Ascending aorta (tissue), 2 donors: ENCODE measurements around the gene OR4C16. TPM values are rescaled to one million over a fixed set of nuclear protein-coding genes. Genes with fewer than 3 reads are reported as not detected.

Experiments used
- DNase-seq, 2 donors: peaks; one replicate each; pipeline ENCODE4 v3.0.0-alpha.2; 2019; ENCODE audit warnings: low spot score in 2 of 2
- H3K27ac ChIP-seq, 2 donors: fragments of 200-600 bp; sonication (generic); one replicate each; pipeline ENCODE4 v1.5.1; 2016 to 2017; ENCODE audit warnings: mild to moderate bottlenecking in 1 of 2
- H3K27me3 ChIP-seq: fragments of 200-600 bp; sonication (generic); one replicate; pipeline ENCODE4 v1.5.1; 2017
- H3K36me3 ChIP-seq, 2 donors: fragments of 200-600 bp; sonication (generic); one replicate each; pipeline ENCODE4 v1.5.1; 2016
- H3K4me1 ChIP-seq, 2 donors: fragments of 200-600 bp; sonication (generic); one replicate each; pipeline ENCODE4 v1.5.1; 2016 to 2017; ENCODE audit warnings: mild to moderate bottlenecking in 1 of 2
- H3K4me3 ChIP-seq, 2 donors: fragments of 200-600 bp; sonication (generic); one replicate each; pipeline ENCODE4 v1.5.1; 2016 to 2017; ENCODE audit warnings: mild to moderate bottlenecking in 1 of 2
- H3K9me3 ChIP-seq, 2 donors: fragments of 200-600 bp; sonication (generic); one replicate each; pipeline ENCODE4 v1.5.1; 2016
- intact Hi-C: fragments of 100-400 bp; cut with DNase I; formaldehyde crosslinking; loops from one replicate; pipeline ENCODE4 v1.15.1; 2023
- total RNA-seq: library from RNA; depleted of rRNA; stranded (reverse); fragments of >200 nt; gene quantifications from one replicate; pipeline ENCODE4 v1.1.0, GENCODE V29; 2016
- TF ChIP-seq, protein P1 (sequence below), 3 experiments: fragments of 200-600 bp in 2 of 3; fragments of 450-650 bp in 1 of 3; sonication (generic) in 2 of 3; IDR thresholded peaks; one replicate each; pipeline ENCODE4 v1.5.1; 2016 to 2019; ENCODE audit warnings: antibody characterized with exemption in 3 of 3, mild to moderate bottlenecking in 1 of 3, moderate library complexity in 1 of 3

Gene OR4C16, protein sequence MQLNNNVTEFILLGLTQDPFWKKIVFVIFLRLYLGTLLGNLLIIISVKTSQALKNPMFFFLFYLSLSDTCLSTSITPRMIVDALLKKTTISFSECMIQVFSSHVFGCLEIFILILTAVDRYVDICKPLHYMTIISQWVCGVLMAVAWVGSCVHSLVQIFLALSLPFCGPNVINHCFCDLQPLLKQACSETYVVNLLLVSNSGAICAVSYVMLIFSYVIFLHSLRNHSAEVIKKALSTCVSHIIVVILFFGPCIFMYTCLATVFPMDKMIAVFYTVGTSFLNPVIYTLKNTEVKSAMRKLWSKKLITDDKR
- not detected for total RNA-seq

DNA sequence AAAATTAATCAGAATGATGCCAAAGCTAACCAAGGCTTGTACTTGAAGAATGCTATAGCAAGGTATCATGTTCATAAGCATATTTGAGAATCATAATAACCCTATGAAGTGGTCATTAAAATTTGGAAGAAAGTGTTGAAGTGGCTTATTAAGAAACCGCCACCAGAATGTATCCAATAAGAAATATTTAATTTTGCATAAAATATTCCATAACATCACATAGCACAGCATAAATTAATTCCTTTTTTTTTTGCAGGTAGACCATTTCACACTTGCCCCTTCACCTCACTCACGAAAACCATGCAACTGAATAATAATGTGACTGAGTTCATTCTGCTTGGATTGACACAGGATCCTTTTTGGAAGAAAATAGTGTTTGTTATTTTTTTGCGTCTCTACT, at the start of gene OR4C16:
Gene OR4C16 (plus strand): TSS at position 301 of the 400 bp plus-strand sequence. CDS start 0 bp downstream, at position 301.
- Histone ChIP-seq H3K27me3 (no peaks in the 10 kb centered on the region), H3K36me3 (no peaks in the 10 kb centered on the region), H3K4me3 (no peak within 1 kb of the TSS), H3K27ac (no peak within 1 kb of the TSS), H3K9me3 (no peaks in the 10 kb centered on the region), H3K4me1 (no peaks in the 10 kb centered on the region)
- DNase-seq, result no peak
- intact Hi-C loops, result no loop called here
- TF ChIP-seq, protein P1, sequence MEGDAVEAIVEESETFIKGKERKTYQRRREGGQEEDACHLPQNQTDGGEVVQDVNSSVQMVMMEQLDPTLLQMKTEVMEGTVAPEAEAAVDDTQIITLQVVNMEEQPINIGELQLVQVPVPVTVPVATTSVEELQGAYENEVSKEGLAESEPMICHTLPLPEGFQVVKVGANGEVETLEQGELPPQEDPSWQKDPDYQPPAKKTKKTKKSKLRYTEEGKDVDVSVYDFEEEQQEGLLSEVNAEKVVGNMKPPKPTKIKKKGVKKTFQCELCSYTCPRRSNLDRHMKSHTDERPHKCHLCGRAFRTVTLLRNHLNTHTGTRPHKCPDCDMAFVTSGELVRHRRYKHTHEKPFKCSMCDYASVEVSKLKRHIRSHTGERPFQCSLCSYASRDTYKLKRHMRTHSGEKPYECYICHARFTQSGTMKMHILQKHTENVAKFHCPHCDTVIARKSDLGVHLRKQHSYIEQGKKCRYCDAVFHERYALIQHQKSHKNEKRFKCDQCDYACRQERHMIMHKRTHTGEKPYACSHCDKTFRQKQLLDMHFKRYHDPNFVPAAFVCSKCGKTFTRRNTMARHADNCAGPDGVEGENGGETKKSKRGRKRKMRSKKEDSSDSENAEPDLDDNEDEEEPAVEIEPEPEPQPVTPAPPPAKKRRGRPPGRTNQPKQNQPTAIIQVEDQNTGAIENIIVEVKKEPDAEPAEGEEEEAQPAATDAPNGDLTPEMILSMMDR (IDR thresholded peaks at IDR 0.05), result no peak

DNA sequence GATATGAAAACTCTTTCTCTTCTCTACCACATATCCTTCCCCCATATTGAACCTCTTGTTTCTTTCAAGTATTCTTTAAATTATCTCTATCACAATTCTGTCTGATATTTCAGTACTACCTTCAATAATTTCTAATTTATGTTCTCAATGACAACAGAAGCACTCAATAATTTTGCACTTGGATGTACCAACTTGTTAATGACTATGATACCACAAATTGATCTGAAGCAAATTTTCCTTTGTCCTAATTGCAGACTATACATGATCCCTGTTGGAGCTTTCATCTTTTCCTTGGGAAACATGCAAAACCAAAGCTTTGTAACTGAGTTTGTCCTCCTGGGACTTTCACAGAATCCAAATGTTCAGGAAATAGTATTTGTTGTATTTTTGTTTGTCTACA, 17.8 kb upstream of the OR4C16 start, which contains the start of gene OR4C15:
Gene OR4C15 (plus strand): TSS at position 301 of the 400 bp plus-strand sequence. CDS start 0 bp downstream, at position 301.
- no peaks in the 10 kb centered on the region for H3K4me1 ChIP-seq
- H3K36me3 ChIP-seq, result no peaks in the 10 kb centered on the region
- H3K27ac ChIP-seq, result no peak within 1 kb of the TSS
- no peaks in the 10 kb centered on the region for H3K27me3 ChIP-seq
- no peak within 1 kb of the TSS for H3K4me3 ChIP-seq
- no peaks in the 10 kb centered on the region for H3K9me3 ChIP-seq
- intact Hi-C loops, result no loop called here
- DNase-seq, result no peak
- TF ChIP-seq, protein P1 (IDR thresholded peaks at IDR 0.05), result no peak

DNA sequence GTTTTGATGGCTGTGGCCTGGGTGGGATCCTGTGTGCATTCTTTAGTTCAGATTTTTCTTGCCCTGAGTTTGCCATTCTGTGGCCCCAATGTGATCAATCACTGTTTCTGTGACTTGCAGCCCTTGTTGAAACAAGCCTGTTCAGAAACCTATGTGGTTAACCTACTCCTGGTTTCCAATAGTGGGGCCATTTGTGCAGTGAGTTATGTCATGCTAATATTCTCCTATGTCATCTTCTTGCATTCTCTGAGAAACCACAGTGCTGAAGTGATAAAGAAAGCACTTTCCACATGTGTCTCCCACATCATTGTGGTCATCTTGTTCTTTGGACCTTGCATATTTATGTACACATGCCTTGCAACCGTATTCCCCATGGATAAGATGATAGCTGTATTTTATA, 620 bp downstream of the OR4C16 start:
- TF ChIP-seq, protein P1 (IDR thresholded peaks at IDR 0.05), result no peak
- Histone ChIP-seq H3K27me3 (no peaks in the 10 kb centered on the region), H3K36me3 (no peaks in the 10 kb centered on the region), H3K9me3 (no peaks in the 10 kb centered on the region), H3K4me3 (no peak overlapping the region), H3K27ac (no peak overlapping the region), H3K4me1 (no peaks in the 10 kb centered on the region)
- no peak for DNase-seq
- intact Hi-C loops, result no loop called here

DNA sequence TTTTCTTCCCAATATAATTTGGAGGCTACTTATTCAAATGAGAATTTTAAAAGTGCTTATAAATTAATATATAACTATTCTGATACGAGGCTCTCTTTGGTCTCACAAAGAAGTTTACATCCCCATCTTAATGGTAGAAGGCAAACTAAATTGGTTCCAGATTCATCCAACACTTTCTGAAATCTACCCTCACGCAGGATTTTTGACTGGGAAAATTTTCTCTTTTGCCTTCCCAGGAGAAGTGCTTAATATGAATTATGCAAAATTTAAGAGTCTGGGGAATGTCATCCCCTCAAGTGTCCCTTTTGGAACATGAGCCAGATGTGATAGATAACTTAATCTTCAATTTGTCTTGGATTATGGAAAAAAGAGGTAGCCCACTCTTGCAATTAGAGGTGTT, 35.6 kb downstream of the OR4C16 start, which contains the start of gene OR4C11:
Gene OR4C11 (minus strand): TSS at position 101 of the 400 bp plus-strand sequence. CDS start 3,272 bp downstream, outside the sequence.
- TF ChIP-seq, protein P1 (IDR thresholded peaks at IDR 0.05), result no peak
- intact Hi-C loops, result no loop called here
- H3K9me3 ChIP-seq, result no peaks in the 10 kb centered on the region
- no peak within 1 kb of the TSS for H3K4me3 ChIP-seq
- H3K27me3 ChIP-seq, result no peaks in the 10 kb centered on the region
- no peak for DNase-seq
- no peaks in the 10 kb centered on the region for H3K36me3 ChIP-seq
- H3K4me1 ChIP-seq, result no peaks in the 10 kb centered on the region
- no peak within 1 kb of the TSS for H3K27ac ChIP-seq

Other genes starting within 250 kb of the OR4C16 start
- gene OR4A16, start 228.9 kb upstream of the OR4C16 start, total RNA-seq, result not detected
- not detected for gene OR4A15, start 204.2 kb upstream of the OR4C16 start, total RNA-seq
- not detected for gene OR4C15, start 17.7 kb upstream of the OR4C16 start, total RNA-seq
- gene OR4C11, start 35.5 kb downstream of the OR4C16 start, total RNA-seq, result not detected
- gene OR4P4, start 63.0 kb downstream of the OR4C16 start, total RNA-seq, result not detected
- not detected for gene OR4S2, start 76.2 kb downstream of the OR4C16 start, total RNA-seq
- gene OR4C6, start 90.1 kb downstream of the OR4C16 start, total RNA-seq, result not detected
- gene OR5D13, start 201.3 kb downstream of the OR4C16 start, total RNA-seq, result not detected
- not detected for gene OR5D14, start 223.4 kb downstream of the OR4C16 start, total RNA-seq
- gene OR5L1, start 239.2 kb downstream of the OR4C16 start, total RNA-seq, result not detected
- gene OR5D18, start 247.5 kb downstream of the OR4C16 start, total RNA-seq, result not detected